Brain microvascular endothelial cell (primary cell): ENCODE measurements around the gene PIAS4.

Experiments
- DNase-seq: peaks from one replicate; pipeline ENCODE4 v3.0.0-alpha.2; 2020
- H3K27ac ChIP-seq: fragments of 250-450 bp; sonication (Bioruptor Pico); 2 replicates; pipeline ENCODE4 v1.5.1; 2020; ENCODE audit warnings: mild to moderate bottlenecking, moderate library complexity
- H3K27me3 ChIP-seq: fragments of 250-450 bp; sonication (Bioruptor Pico); replicated peaks from 2 replicates; pipeline ENCODE4 v1.5.1; 2020; ENCODE audit warnings: mild to moderate bottlenecking
- H3K36me3 ChIP-seq: fragments of 250-450 bp; sonication (Bioruptor Pico); replicated peaks from 2 replicates; pipeline ENCODE4 v1.5.1; 2020; ENCODE audit warnings: mild to moderate bottlenecking
- H3K4me3 ChIP-seq: 2 replicates; pipeline ENCODE4 v1.5.1; 2011; ENCODE audit warnings: low read depth, mild to moderate bottlenecking, control low read depth, low read length, moderate library complexity
- in situ Hi-C: cut with HindIII; loops from 2 replicates; pipeline ENCODE4 v1.10.0; 2017; ENCODE audit warnings: low sequenced_read_pairs, low pct_ligation_motif_present
- TF ChIP-seq, protein P1 (sequence below): IDR thresholded peaks from 2 replicates; pipeline ENCODE4 v1.5.1; 2011; ENCODE audit warnings: low read depth, mild to moderate bottlenecking, moderate library complexity, low read length, control low read depth, inconsistent platforms; ENCODE audit errors: missing control alignments

The PIAS4 gene

DNA sequence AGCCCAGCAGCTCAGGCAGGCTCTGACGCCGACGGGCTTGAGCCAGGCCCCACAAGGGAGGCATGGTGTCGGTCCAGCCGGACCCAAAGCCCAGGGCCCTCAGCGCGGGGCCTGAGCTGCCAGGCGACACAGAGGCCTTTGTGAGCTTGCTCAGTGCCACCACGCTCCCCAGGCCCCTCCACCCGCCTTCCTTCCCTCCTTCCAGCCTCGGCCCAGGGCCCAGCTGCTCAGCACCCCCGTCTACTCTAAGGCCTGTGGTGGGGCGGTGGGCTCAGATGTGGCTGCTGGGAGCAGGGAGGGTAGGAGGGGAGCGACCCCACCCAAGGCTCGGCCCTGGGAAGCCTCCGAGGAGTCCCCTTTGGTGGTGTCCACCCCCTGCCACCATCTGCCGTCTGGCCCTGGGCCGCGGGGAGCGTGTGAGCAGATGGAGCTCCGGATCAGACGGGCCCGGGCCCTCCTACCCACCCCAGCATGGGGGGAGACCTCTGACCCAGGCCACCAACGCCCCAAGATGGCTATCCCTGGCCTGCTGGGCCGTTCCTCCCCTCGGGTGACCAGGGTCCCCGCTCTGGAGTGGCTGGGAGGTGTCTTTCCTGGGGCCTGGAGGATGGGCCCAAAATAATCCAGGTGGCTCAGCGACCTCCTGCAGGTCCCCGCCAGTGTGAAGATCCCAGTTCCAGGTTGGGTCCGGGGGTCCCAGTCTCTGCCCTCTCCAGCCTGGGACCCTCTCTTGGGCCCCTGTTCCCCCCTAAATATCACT is 51.3 kb downstream of the PIAS4 start:
- no peak for DNase-seq
- Histone ChIP-seq H3K4me3 (peak overlapping the region; percentile 32), H3K36me3 (peaks cover 37% of the 10 kb centered on the region)

DNA sequence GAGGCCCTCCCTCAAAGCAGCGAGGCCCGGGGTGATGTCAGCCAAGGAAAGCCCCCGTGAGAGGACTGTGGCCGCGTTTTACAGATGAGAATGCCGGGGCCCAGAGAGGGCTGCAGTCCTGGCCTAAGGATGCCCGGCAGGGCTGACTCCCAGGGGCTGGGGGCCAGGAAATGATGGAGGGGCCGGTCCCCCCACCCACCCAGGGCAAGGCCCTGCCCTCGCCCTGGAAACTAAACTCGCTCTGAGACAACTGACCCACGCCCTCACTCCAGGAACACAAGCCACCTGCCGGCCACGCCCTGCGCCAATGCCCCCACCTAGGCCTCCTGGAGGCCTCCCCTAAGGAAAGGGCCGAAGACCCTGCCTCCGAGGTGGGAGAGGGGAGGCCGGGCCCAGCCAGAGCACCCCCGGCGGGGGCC is 51.9 kb downstream of the PIAS4 start:
- in situ Hi-C loops, result no loop called here
- TF ChIP-seq, protein P1, sequence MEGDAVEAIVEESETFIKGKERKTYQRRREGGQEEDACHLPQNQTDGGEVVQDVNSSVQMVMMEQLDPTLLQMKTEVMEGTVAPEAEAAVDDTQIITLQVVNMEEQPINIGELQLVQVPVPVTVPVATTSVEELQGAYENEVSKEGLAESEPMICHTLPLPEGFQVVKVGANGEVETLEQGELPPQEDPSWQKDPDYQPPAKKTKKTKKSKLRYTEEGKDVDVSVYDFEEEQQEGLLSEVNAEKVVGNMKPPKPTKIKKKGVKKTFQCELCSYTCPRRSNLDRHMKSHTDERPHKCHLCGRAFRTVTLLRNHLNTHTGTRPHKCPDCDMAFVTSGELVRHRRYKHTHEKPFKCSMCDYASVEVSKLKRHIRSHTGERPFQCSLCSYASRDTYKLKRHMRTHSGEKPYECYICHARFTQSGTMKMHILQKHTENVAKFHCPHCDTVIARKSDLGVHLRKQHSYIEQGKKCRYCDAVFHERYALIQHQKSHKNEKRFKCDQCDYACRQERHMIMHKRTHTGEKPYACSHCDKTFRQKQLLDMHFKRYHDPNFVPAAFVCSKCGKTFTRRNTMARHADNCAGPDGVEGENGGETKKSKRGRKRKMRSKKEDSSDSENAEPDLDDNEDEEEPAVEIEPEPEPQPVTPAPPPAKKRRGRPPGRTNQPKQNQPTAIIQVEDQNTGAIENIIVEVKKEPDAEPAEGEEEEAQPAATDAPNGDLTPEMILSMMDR, result no peak
- peak overlapping the region; percentile 74 for H3K27ac ChIP-seq
- no peak for DNase-seq
- no peaks in the 10 kb centered on the region for H3K27me3 ChIP-seq
- peaks cover 31% of the 10 kb centered on the region for H3K36me3 ChIP-seq
- H3K4me3 ChIP-seq, result no peak overlapping the region

More for the DNA sequence above, 51.3 kb downstream of the PIAS4 start:
- H3K27me3 ChIP-seq, result no peaks in the 10 kb centered on the region
- H3K27ac ChIP-seq, result peak overlapping the region; percentile 74
- TF ChIP-seq, protein P1, result no peak
- in situ Hi-C loops, result no loop called here

DNA sequence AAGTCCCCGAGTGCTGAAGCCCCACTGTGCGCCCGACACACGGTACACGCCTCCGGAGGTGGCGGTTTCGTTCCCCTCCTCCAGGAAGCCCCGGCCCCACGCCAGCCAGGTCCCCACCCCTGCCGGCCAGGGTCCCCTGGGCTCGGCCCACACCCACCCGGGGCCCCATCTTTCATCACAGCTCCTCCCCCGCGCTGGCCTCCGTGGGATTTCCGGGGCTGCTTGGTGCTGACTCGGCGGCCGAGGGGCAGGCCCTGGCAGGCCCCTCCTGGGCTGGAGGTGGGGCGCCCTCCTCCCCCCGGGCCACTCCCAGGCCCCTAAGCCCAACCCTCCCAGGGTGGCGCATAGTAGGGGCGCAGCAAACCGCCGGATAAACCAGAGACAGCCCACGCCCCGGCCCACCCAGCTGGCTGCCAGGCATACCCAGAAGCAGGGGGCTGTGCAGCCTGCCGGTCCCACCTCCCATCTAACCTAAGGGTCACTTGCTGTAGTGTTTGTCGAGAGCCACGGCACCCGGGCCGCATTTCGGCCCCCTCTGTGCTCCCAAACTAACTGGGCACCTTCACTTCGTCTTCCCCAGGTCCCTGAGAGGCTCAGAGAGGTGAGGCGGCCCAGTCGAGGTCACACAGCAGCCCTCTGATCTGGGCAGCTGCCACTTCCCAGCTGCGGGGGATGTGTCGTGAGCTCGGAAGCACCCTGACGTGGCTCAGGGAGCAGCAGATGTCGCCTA is 52.5 kb downstream of the PIAS4 start:
- no peak for DNase-seq
- TF ChIP-seq, protein P1, result no peak
- Histone ChIP-seq H3K4me3 (no peak overlapping the region), H3K27me3 (no peaks in the 10 kb centered on the region), H3K36me3 (peaks cover 25% of the 10 kb centered on the region), H3K27ac (peak overlapping the region; percentile 74)
- in situ Hi-C loops, result no loop called here

DNA sequence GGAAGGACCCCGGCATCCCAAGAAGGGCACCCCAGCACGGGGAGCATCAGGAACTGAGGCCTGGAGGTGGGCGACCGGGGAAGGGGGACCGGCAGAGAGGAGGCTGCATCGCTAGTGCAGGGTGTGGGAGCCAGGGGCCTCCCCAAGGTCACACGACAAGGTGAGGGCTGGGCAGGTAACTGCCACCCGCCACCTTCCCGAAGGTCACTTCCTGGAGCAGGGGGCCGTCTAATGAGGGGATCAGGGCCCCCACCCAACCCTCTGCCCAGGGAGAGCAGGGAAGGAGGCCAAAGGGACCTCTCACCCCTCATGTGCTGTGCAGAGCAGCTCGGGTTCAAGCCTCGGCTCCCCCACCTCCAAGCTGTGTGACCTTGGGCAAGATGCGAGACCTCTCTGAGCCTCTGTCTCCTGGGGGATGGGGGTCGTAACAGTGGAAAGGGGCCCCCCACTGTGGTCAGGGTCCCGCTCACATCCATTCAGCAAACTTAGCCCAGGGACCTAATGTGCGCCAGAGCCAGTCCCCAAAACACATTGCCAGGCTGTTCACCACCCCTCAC is 53.2 kb downstream of the PIAS4 start:
- H3K36me3 ChIP-seq, result peaks cover 22% of the 10 kb centered on the region
- H3K27me3 ChIP-seq, result no peaks in the 10 kb centered on the region
- no peak for DNase-seq
- no peak overlapping the region for H3K27ac ChIP-seq
- H3K4me3 ChIP-seq, result no peak overlapping the region
- in situ Hi-C loops, result no loop called here
- TF ChIP-seq, protein P1, result no peak

DNA sequence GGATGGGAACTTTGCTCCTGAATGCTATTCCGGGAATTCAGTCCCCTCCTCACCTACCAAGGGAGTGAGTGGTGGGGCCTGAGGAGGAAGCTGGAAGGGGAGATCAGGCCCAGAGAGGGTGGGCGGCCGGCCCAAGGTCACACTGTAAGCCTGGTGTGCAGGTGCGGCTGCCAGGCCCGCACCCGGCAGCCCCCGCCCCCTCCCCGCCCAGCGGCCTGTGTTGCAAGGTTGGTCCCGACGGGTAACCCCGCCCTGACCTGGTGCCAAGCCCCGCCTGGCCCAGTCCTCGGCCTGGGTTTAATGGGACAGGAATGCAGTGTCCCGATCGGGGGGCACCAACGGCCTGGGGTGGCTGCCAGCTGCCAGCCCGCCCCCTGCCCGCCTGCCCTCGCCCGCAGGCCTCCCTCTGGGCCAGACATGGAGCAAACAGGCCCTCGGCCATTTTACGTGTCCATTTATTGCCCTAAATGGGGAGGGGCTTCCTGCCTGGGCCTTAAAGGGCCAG is 53.7 kb downstream of the PIAS4 start:
- H3K36me3 ChIP-seq, result peaks cover 22% of the 10 kb centered on the region
- H3K4me3 ChIP-seq, result no peak overlapping the region
- DNase-seq, result no peak
- H3K27ac ChIP-seq, result no peak overlapping the region
- H3K27me3 ChIP-seq, result no peaks in the 10 kb centered on the region
- TF ChIP-seq, protein P1, result no peak
- in situ Hi-C loops, result no loop called here
